ENCODE measurements around the gene ACTMAP.
"Not testable (repeated sequence)": the region's sequence is repeated elsewhere in the genome, so short reads cannot be mapped to it uniquely, and the experiment has no call there.

The ACTMAP gene

DNA sequence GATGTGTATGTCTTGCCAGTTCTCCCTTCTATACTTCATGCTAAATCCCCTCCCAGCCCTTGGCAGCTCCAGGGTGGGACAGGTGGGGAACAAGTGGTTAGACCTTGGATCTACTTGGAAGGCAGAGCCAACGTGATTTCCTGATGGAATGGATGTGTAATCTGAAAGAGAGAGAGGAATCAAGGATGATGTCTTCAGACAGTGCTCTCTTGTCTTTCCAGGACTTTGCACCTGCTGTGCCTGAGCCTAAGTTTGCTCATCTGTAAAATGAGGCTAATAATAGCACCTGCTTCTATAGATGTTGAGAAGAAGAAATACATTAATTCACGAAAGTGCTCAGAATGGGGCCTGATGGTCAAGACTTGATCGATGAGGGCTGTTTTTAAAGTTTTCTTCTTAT is 41.7 kb upstream of the ACTMAP start:
- peak overlapping the region; percentile 16; the same call in 1 of the 2 replicates for H3K27ac ChIP-seq
- ChIA-PET CTCF (no interaction called here), POLR2A (ENCODE audit: low non-redundant PET) (no interaction called here)
- no peak for DNase-seq (ENCODE audit: low spot score)
- TF ChIP-seq CTCF (conservative IDR thresholded peaks at IDR 0.05; ENCODE audit: low read depth): no peak

DNA sequence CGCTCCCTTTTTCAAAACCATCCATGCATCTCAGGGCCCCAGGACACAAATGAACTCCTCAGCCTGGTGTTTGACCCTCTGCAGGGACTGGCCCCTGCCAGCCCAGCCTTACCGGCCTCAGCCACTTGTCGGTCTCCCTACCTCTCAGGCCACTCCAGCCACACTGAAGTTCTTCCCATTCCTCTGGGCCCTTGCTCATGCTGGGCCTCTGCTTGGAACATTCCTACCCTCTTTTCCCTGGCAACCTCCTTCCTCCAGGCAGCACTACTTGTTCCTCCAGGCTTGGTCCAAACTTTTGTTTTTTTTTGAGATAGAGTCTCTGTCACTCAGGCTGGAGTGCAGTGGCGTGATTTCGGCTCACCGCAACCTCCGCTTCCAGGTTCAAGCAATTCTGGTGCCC is 41.1 kb upstream of the ACTMAP start:
- ChIA-PET CTCF (no interaction called here), POLR2A (ENCODE audit: low non-redundant PET) (no interaction called here)
- TF ChIP-seq CTCF (conservative IDR thresholded peaks at IDR 0.05; ENCODE audit: low read depth): no peak
- no peak for DNase-seq (ENCODE audit: low spot score)
- peak overlapping the region; percentile 16 for H3K27ac ChIP-seq

GRCh38 chr19:40786060-40787037 is 36.1 kb upstream of the ACTMAP start:
- ChIA-PET CTCF (interaction anchor here (0.6 to 1.4 kb wide), 3 partner anchors 44 to 184 kb away, joined by 3 to 7 read pairs (median 4); no protein-coding TSS in a partner anchor), POLR2A (ENCODE audit: low non-redundant PET) (interaction anchor here (0.5 kb wide), 1 partner anchor 231 kb away, joined by 6 read pairs; no protein-coding TSS in a partner anchor)
- DNase-seq (ENCODE audit: low spot score): no peak
- no peak overlapping the region for H3K27ac ChIP-seq
- no peak for TF ChIP-seq CTCF (conservative IDR thresholded peaks at IDR 0.05; ENCODE audit: low read depth)

GRCh38 chr19:40785526-40785925 is 35.2 kb upstream of the ACTMAP start:
- ChIA-PET POLR2A (ENCODE audit: low non-redundant PET) (no interaction called here), CTCF (no interaction called here)
- no peak for TF ChIP-seq CTCF (conservative IDR thresholded peaks at IDR 0.05; ENCODE audit: low read depth)
- DNase-seq (ENCODE audit: low spot score): no peak
- H3K27ac ChIP-seq: peak overlapping the region; percentile 30; the same call in 1 of the 2 replicates

DNA sequence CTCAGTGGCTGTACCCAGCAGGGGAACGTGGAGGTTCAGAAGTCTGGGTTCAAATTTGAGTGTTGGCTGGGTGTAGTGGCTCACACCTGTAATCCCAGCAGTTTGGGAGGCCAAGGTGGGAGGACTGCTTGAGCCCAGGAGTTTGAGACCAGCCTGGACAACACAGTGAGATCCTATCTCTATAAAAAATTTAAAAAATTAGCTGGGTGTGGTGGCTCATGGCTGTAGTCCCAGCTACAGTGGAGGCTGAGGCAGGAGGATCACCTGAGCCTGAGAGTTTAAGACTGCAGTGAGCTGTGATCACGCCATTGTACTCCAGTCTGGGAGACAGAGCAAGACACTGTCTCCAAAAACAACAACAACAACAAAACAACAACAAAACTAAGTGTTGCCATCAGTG is 33.9 kb upstream of the ACTMAP start:
- DNase-seq (ENCODE audit: low spot score); H3K27ac ChIP-seq; POLR2A ChIA-PET (ENCODE audit: low non-redundant PET); CTCF ChIA-PET: not testable (repeated sequence)

GRCh38 chr19:40783711-40784110 is 33.4 kb upstream of the ACTMAP start:
- ChIA-PET POLR2A (ENCODE audit: low non-redundant PET) (no interaction called here), CTCF (no interaction called here)
- no peak for DNase-seq (ENCODE audit: low spot score)
- H3K27ac ChIP-seq: 0 out of 2 replicates have a peak overlapping the region, but pooled peaks have one; percentile 5
- TF ChIP-seq CTCF (conservative IDR thresholded peaks at IDR 0.05; ENCODE audit: low read depth): no peak

DNA sequence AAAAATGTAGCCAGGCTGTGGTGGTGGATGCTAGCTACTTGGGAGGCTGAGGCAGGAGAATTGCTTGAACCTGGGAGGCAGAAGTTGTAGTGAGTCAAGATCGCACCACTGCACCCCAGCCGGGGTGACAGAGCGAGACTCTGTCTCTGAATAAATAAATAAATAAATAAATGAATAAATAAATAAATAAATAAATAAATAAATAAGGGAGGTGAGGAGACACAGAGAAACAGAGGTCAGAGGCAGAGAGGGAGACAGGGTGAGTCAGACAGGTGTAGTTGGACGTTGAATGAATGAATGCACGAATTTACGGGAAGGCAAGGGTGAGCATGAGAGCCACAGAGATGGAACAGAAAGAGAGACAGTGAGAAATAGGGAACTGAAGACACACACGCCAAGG is 30.9 kb upstream of the ACTMAP start:
- TF ChIP-seq CTCF (conservative IDR thresholded peaks at IDR 0.05; ENCODE audit: low read depth): no peak
- DNase-seq (ENCODE audit: low spot score): no peak
- CTCF ChIA-PET: no interaction called here
- H3K27ac ChIP-seq: no peak overlapping the region
- POLR2A ChIA-PET (ENCODE audit: low non-redundant PET): no interaction called here
